Peyer's patch (tissue), 4 donors: ENCODE data around the gene HS3ST3B1. TPM values are rescaled to one million over a fixed set of nuclear protein-coding genes. Genes with fewer than 3 reads are reported as not detected.

Experiments used
- DNase-seq, 3 donors: peaks; one replicate each; pipeline ENCODE4 v3.0.0-alpha.2; 2017 to 2019
- H3K27ac ChIP-seq, 4 donors: fragments of 200-600 bp; sonication (generic); one replicate each; pipeline ENCODE4 v1.5.1; 2016 to 2019
- H3K27me3 ChIP-seq, 2 donors: fragments of 200-600 bp; sonication (generic); one replicate each; pipeline ENCODE4 v1.5.1; 2019
- H3K36me3 ChIP-seq, 3 donors: fragments of 200-600 bp; sonication (generic); one replicate each; pipeline ENCODE4 v1.5.1; 2016 to 2019
- H3K4me1 ChIP-seq, 4 donors: fragments of 200-600 bp; sonication (generic); one replicate each; pipeline ENCODE4 v1.5.1; 2016 to 2019
- H3K4me3 ChIP-seq, 4 donors: fragments of 200-600 bp; sonication (generic); 1 replicate in 3 of 4; 2 replicates in 1 of 4; pipeline ENCODE4 v1.5.1; 2016 to 2019; ENCODE audit warnings: mild to moderate bottlenecking in 1 of 4
- H3K9me3 ChIP-seq, 4 donors: fragments of 200-600 bp; sonication (generic); one replicate each; pipeline ENCODE4 v1.5.1; 2016 to 2019; ENCODE audit warnings: mild to moderate bottlenecking in 1 of 4
- CTCF ChIP-seq, 6 experiments: fragments of 450-650 bp in 4 of 6; fragments of 200-600 bp in 2 of 6; sonication (generic) in 1 of 6; IDR thresholded peaks; one replicate each; pipeline ENCODE4 v1.5.1; 2017 to 2019; ENCODE audit warnings: antibody characterized with exemption in 6 of 6, mild to moderate bottlenecking in 3 of 6, moderate library complexity in 1 of 6
- POLR2A ChIP-seq, 2 donors: fragments of 450-650 bp; IDR thresholded peaks; one replicate each; pipeline ENCODE4 v1.5.1; 2017; ENCODE audit warnings: antibody characterized with exemption in 2 of 2, mild to moderate bottlenecking in 2 of 2, moderate library complexity in 2 of 2
- total RNA-seq, 4 donors: library from RNA; depleted of rRNA; stranded (reverse); fragments of >200 nt; gene quantifications; one replicate each; pipeline ENCODE4 v1.1.0, GENCODE V29; 2016

HS3ST3B1 gene
- total RNA-seq, 4 donors from 2014 or later: 2.1 to 5.4 (median 3.3) TPM

GRCh38 chr17:14307560-14308024 is 6.7 kb downstream of the HS3ST3B1 start:
- H3K27me3 ChIP-seq: peaks cover 0 to 13% of the 10 kb centered on the region in 2 donors
- no peaks in the 10 kb centered on the region for H3K36me3 ChIP-seq
- H3K27ac ChIP-seq: no peak overlapping the region
- no peaks in the 10 kb centered on the region for H3K9me3 ChIP-seq
- H3K4me1 ChIP-seq: peaks cover 0 to 22% (median 2%) of the 10 kb centered on the region in 4 donors
- no peak for DNase-seq
- H3K4me3 ChIP-seq: no peak overlapping the region
- TF ChIP-seq POLR2A (IDR thresholded peaks at IDR 0.05) (no peak), CTCF (IDR thresholded peaks at IDR 0.05) (no peak)

GRCh38 chr17:14308636-14308964 is 7.7 kb downstream of the HS3ST3B1 start:
- Histone ChIP-seq H3K4me3 (peak overlapping the region; percentile 41 to 66 (median 50)), H3K36me3 (no peaks in the 10 kb centered on the region), H3K27ac (peak overlapping the region in 1 of 4 donors; percentile 70), H3K27me3 (peaks cover 0 to 5% of the 10 kb centered on the region in 2 donors), H3K9me3 (no peaks in the 10 kb centered on the region), H3K4me1 (peaks cover 0 to 13% (median 2%) of the 10 kb centered on the region in 4 donors)
- DNase-seq: no peak
- TF ChIP-seq POLR2A (IDR thresholded peaks at IDR 0.05): no peak
- no peak for TF ChIP-seq CTCF (IDR thresholded peaks at IDR 0.05)

- TF ChIP-seq CTCF (IDR thresholded peaks at IDR 0.05) (no peak), POLR2A (IDR thresholded peaks at IDR 0.05) (no peak)
These were observed 8.3 kb downstream of the HS3ST3B1 start for GRCh38 chr17:14308965-14309879.

GRCh38 chr17:14310101-14310500 is 9.2 kb downstream of the HS3ST3B1 start:
- Histone ChIP-seq H3K4me1 (peaks cover 0 to 8% (median 2%) of the 10 kb centered on the region in 4 donors), H3K4me3 (peak overlapping the region in 2 of 4 donors; percentile 56 to 66), H3K9me3 (no peaks in the 10 kb centered on the region), H3K36me3 (no peaks in the 10 kb centered on the region), H3K27ac (peak overlapping the region in 1 of 4 donors; percentile 8), H3K27me3 (no peaks in the 10 kb centered on the region)
- DNase-seq: no peak
- no peak for TF ChIP-seq CTCF (IDR thresholded peaks at IDR 0.05)
- TF ChIP-seq POLR2A (IDR thresholded peaks at IDR 0.05): no peak

More at GRCh38 chr17:14308965-14309879, 8.3 kb downstream of the HS3ST3B1 start:
- no peaks in the 10 kb centered on the region for H3K27me3 ChIP-seq
- peaks cover 0 to 8% (median 2%) of the 10 kb centered on the region in 4 donors for H3K4me1 ChIP-seq
- H3K9me3 ChIP-seq: no peaks in the 10 kb centered on the region
- DNase-seq: peak; percentile 77 to 98 (median 94)
- no peaks in the 10 kb centered on the region for H3K36me3 ChIP-seq
- H3K4me3 ChIP-seq: peak overlapping the region; percentile 41 to 66 (median 50)
- peak overlapping the region; percentile 26 to 70 (median 54) for H3K27ac ChIP-seq

DNA sequence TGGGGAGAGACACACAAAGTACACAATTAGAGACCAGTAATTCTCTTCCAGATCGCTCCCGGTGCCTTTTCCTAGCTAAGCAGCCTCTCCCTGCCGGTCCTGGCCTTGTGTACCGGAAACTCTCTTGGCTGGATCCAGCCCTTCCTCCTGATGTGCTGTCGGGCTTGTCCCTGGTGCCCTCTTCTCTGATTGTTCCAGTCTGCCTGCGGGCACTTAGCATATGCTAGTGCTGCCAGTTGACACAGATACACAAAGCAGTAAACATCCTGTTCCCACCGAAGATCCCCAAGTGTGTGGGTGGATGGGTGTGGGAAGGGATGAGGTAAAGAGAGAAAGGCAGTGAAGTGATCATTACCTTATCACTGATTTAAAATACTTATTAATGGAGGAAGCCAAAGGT is 9.7 kb downstream of the HS3ST3B1 start:
- H3K9me3 ChIP-seq: no peaks in the 10 kb centered on the region
- TF ChIP-seq CTCF (IDR thresholded peaks at IDR 0.05) (no peak), POLR2A (IDR thresholded peaks at IDR 0.05) (no peak)
- peaks cover 0 to 8% (median 2%) of the 10 kb centered on the region in 4 donors for H3K4me1 ChIP-seq
- DNase-seq: no peak
- peak overlapping the region in 1 of 4 donors; percentile 8 for H3K27ac ChIP-seq
- H3K36me3 ChIP-seq: no peaks in the 10 kb centered on the region
- H3K27me3 ChIP-seq: no peaks in the 10 kb centered on the region
- H3K4me3 ChIP-seq: no peak overlapping the region
